Neural cell (in vitro differentiated cells): ENCODE results near the gene LRIT3. TPM values are rescaled to one million over a fixed set of nuclear protein-coding genes. Genes with fewer than 3 reads are reported as not detected.

ENCODE experiments used
- H2AFZ ChIP-seq: fragments of 200-600, 300-800 bp; sonication (generic), shearing (Covaris generic); 2 replicates; pipeline ENCODE4 v1.6.0; 2014; ENCODE audit warnings: low read depth, mild to moderate bottlenecking, antibody characterized with exemption, low read length, moderate library complexity
- H3F3A ChIP-seq: fragments of 200-600 bp; shearing (Covaris generic); 2 replicates; pipeline ENCODE4 v1.6.1; 2016; ENCODE audit warnings: mild to moderate bottlenecking, moderate library complexity, mixed read lengths, antibody characterized with exemption, low read length; ENCODE audit not compliant: insufficient read depth, poor library complexity, severe bottlenecking
- H3K27ac ChIP-seq: fragments of 200-600, 300-800 bp; sonication (generic), shearing (Covaris generic); 2 replicates; pipeline ENCODE4 v1.5.1; 2014; ENCODE audit warnings: mild to moderate bottlenecking, low read length, moderate library complexity
- H3K27me3 ChIP-seq: fragments of 300-800, 200-600 bp; sonication (generic), shearing (Covaris generic); 2 replicates; pipeline ENCODE4 v1.6.0; 2014; ENCODE audit warnings: mild to moderate bottlenecking, low read depth, low read length, moderate library complexity; ENCODE audit not compliant: insufficient read depth
- H3K36me3 ChIP-seq: fragments of 300-800, 200-600 bp; sonication (generic), shearing (Covaris generic); 2 replicates; pipeline ENCODE4 v1.5.1; 2014; ENCODE audit warnings: mild to moderate bottlenecking, antibody characterized with exemption, low read length, moderate library complexity; ENCODE audit not compliant: insufficient read depth
- H3K4me2 ChIP-seq: fragments of 300-800, 200-600 bp; sonication (generic), shearing (Covaris generic); 2 replicates; pipeline ENCODE4 v1.6.0; 2014; ENCODE audit warnings: mild to moderate bottlenecking, low read length
- H3K4me3 ChIP-seq: fragments of 300-800, 200-600 bp; sonication (generic), shearing (Covaris generic); 2 replicates; pipeline ENCODE4 v1.5.1; 2014; ENCODE audit warnings: mild to moderate bottlenecking, low read length, moderate library complexity
- H3K79me2 ChIP-seq: fragments of 200-600 bp; shearing (Covaris generic); replicated peaks from 2 replicates; pipeline ENCODE4 v1.6.0; 2014; ENCODE audit warnings: mild to moderate bottlenecking, low read length, moderate library complexity; ENCODE audit not compliant: insufficient read depth
- H3K9ac ChIP-seq: fragments of 300-800, 200-600 bp; sonication (generic), shearing (Covaris generic); 2 replicates; pipeline ENCODE4 v1.6.1; 2016; ENCODE audit warnings: mild to moderate bottlenecking, low read length, mixed read lengths
- H3K9me2 ChIP-seq: fragments of 200-600 bp; shearing (Covaris generic); 2 replicates; pipeline ENCODE4 v1.6.1; 2016; ENCODE audit warnings: mild to moderate bottlenecking, low read length, mixed read lengths; ENCODE audit not compliant: insufficient read depth
- H3K9me3 ChIP-seq: fragments of 200-600, 300-800 bp; sonication (generic), shearing (Covaris generic); 2 replicates; pipeline ENCODE4 v1.6.1; 2016; ENCODE audit warnings: mild to moderate bottlenecking, mixed run types, low read length, moderate library complexity, mixed read lengths
- H4K20me1 ChIP-seq: fragments of 200-600 bp; shearing (Covaris generic); 2 replicates; pipeline ENCODE4 v1.6.1; 2016; ENCODE audit warnings: mild to moderate bottlenecking, mixed run types; ENCODE audit not compliant: insufficient read depth
- CTCF ChIP-seq: fragments of 450-650 bp; IDR thresholded peaks from 2 replicates; pipeline ENCODE4 v1.5.1; 2014; ENCODE audit warnings: antibody characterized with exemption, mild to moderate bottlenecking, moderate library complexity; ENCODE audit not compliant: poor library complexity, severe bottlenecking
- EP300 ChIP-seq: fragments of 450-650 bp; conservative IDR thresholded peaks from 2 replicates; pipeline ENCODE4 v1.6.1; 2014; ENCODE audit warnings: antibody characterized with exemption, mild to moderate bottlenecking, moderate library complexity; ENCODE audit not compliant: poor library complexity, severe bottlenecking
- EZH2 ChIP-seq: fragments of 200-600, 300-800 bp; shearing (Covaris generic), sonication (generic); IDR thresholded peaks from 2 replicates; pipeline ENCODE4 v1.6.1; 2014; ENCODE audit warnings: antibody characterized with exemption, low read length, borderline replicate concordance, mild to moderate bottlenecking; ENCODE audit not compliant: insufficient read depth, poor library complexity, severe bottlenecking
- MXI1 ChIP-seq: fragments of 450-650 bp; conservative IDR thresholded peaks from 2 replicates; pipeline ENCODE4 v1.6.1; 2014; ENCODE audit warnings: antibody characterized with exemption, mild to moderate bottlenecking; ENCODE audit not compliant: poor library complexity, severe bottlenecking
- POLR2AphosphoS5 ChIP-seq: IDR thresholded peaks from 2 replicates; pipeline ENCODE4 v1.6.1; 2012
- RAD21 ChIP-seq: fragments of 450-650 bp; conservative IDR thresholded peaks from 2 replicates; pipeline ENCODE4 v1.6.1; 2014; ENCODE audit warnings: antibody characterized with exemption, mild to moderate bottlenecking, moderate library complexity
- REST ChIP-seq: IDR thresholded peaks from 2 replicates; pipeline ENCODE4 v1.6.1; 2012; ENCODE audit warnings: borderline replicate concordance
- SMC3 ChIP-seq: fragments of 450-650 bp; conservative IDR thresholded peaks from 2 replicates; pipeline ENCODE4 v1.6.1; 2014; ENCODE audit warnings: antibody characterized with exemption, mild to moderate bottlenecking, moderate library complexity; ENCODE audit not compliant: poor library complexity
- TAF1 ChIP-seq: IDR thresholded peaks from 2 replicates; pipeline ENCODE4 v1.6.1; 2012; ENCODE audit warnings: low read depth
- polyA plus RNA-seq: library from polyadenylated mRNA; depleted of rRNA; stranded (reverse); fragments of >200 nt; gene quantifications from 2 replicates; pipeline ENCODE4 v1.2.3, GENCODE V29; 2014

Gene LRIT3
- polyA plus RNA-seq, 1 donor from 2014 or later: 0.33 TPM

- Histone ChIP-seq H3K27me3 (no peaks in the 10 kb centered on the region), H3F3A (no peaks in the 10 kb centered on the region), H3K9me2 (no peaks in the 10 kb centered on the region), H3K9me3 (no peaks in the 10 kb centered on the region), H2AFZ (no peak overlapping the region), H4K20me1 (no peaks in the 10 kb centered on the region), H3K4me2 (no peak overlapping the region), H3K9ac (no peak overlapping the region), H3K4me3 (no peak overlapping the region), H3K36me3 (no peaks in the 10 kb centered on the region), H3K79me2 (no peaks in the 10 kb centered on the region), H3K27ac (no peak overlapping the region)
- no peak for TF ChIP-seq SMC3
- no peak for TF ChIP-seq MXI1
- no peak for TF ChIP-seq REST
- no peak for TF ChIP-seq EZH2
- no peak for TF ChIP-seq EP300
- no peak for TF ChIP-seq POLR2AphosphoS5
- no peak for TF ChIP-seq TAF1
- no peak for TF ChIP-seq RAD21
- no peak for TF ChIP-seq CTCF
Measured at GRCh38 chr4:109870061-109870460, 22.2 kb downstream of the LRIT3 start.

- Histone ChIP-seq H3K27me3 (no peaks in the 10 kb centered on the region), H3K36me3 (no peaks in the 10 kb centered on the region), H3K27ac (no peak overlapping the region), H2AFZ (no peak overlapping the region), H3F3A (no peaks in the 10 kb centered on the region), H3K79me2 (no peaks in the 10 kb centered on the region), H3K4me3 (no peak overlapping the region), H3K4me2 (no peak overlapping the region), H3K9me3 (no peaks in the 10 kb centered on the region), H3K9me2 (no peaks in the 10 kb centered on the region), H4K20me1 (no peaks in the 10 kb centered on the region), H3K9ac (no peak overlapping the region)
- TF ChIP-seq POLR2AphosphoS5: no peak
- TF ChIP-seq MXI1: no peak
- no peak for TF ChIP-seq REST
Measured at GRCh38 chr4:109872065-109872464, 24.2 kb downstream of the LRIT3 start.
